H1 (cell line): Measurements from ENCODE around the gene SWI5. TPM values are rescaled to one million over a fixed set of nuclear protein-coding genes. Genes with fewer than 3 reads are reported as not detected.

Source experiments
- CTCF ChIA-PET: fragments of 300-600 bp; sonication (Branson Sonifier 250); formaldehyde crosslinking; loops from one replicate; lab custom pipeline; 2021; ENCODE audit not compliant: partially characterized antibody; lab: Charles Lee
- POLR2A ChIA-PET: fragments of 300-600 bp; sonication (Branson Sonifier 250); formaldehyde crosslinking; loops from one replicate; lab custom pipeline; 2021; ENCODE audit warnings: inconsistent platforms; ENCODE audit not compliant: partially characterized antibody; lab: Charles Lee
- DNase-seq, 2 experiments: peaks; one replicate each; pipeline versions ENCODE4 v3.0.0 to v3.0.0-alpha.2; 2010 to 2022; ENCODE audit warnings: low spot score in 2 of 2, low read depth in 1 of 2, mixed read lengths in 1 of 2
- FAIRE-seq: peaks from 2 replicates; lab custom pipeline; 2011; peaks lifted over from hg19 to GRCh38; lab: Jason Lieb, UNC
- H2AFZ ChIP-seq: 2 replicates; pipeline ENCODE4 v1.8.1; 2012; ENCODE audit warnings: low read length, inconsistent platforms
- H2AK5ac ChIP-seq: 2 replicates; pipeline ENCODE4 v1.6.1; 2013; ENCODE audit warnings: low read depth, low read length
- H2BK120ac ChIP-seq: replicated peaks from 2 replicates; pipeline ENCODE3; 2013; ENCODE audit warnings: low read depth, low read length, inconsistent platforms
- H2BK12ac ChIP-seq: 2 replicates; pipeline ENCODE4 v1.6.1; 2013; ENCODE audit warnings: low read depth, low read length
- H2BK15ac ChIP-seq: 2 replicates; pipeline ENCODE4 v1.6.1; 2013; ENCODE audit warnings: low read length
- H2BK20ac ChIP-seq: 2 replicates; pipeline ENCODE4 v1.6.1; 2013; ENCODE audit warnings: low read length
- H2BK5ac ChIP-seq: 2 replicates; pipeline ENCODE4 v1.6.1; 2013; ENCODE audit warnings: low read depth, low read length
- H3K14ac ChIP-seq: 2 replicates; pipeline ENCODE4 v1.6.1; 2013; ENCODE audit warnings: inconsistent platforms; ENCODE audit not compliant: insufficient read length
- H3K18ac ChIP-seq: 2 replicates; pipeline ENCODE4 v1.6.1; 2013; ENCODE audit warnings: low read length; ENCODE audit errors: extremely low read depth
- H3K23ac ChIP-seq: 2 replicates; pipeline ENCODE4 v1.6.1; 2013; ENCODE audit warnings: inconsistent platforms; ENCODE audit not compliant: insufficient read length
- H3K23me2 ChIP-seq: 2 replicates; pipeline ENCODE4 v1.6.1; 2013; ENCODE audit warnings: low read depth, low read length
- H3K27ac ChIP-seq: 2 replicates; pipeline ENCODE4 v1.6.1; 2011; ENCODE audit warnings: low read depth, low read length, inconsistent platforms
- H3K27me3 ChIP-seq, 4 experiments: replicated peaks in 1 of 4; 1 replicate in 1 of 4; 2 replicates in 3 of 4; pipeline versions ENCODE4 v1.6.1 to v1.8.1; 2011 to 2013; ENCODE audit warnings: low read length in 3 of 4, mild to moderate bottlenecking in 3 of 4, inconsistent platforms in 2 of 4, mixed read lengths in 2 of 4, moderate library complexity in 1 of 4; ENCODE audit not compliant: control insufficient read depth in 3 of 4, insufficient read depth in 3 of 4; ENCODE audit errors: extremely low read depth in 1 of 4
- H3K36me3 ChIP-seq, 4 experiments: 2 replicates each; pipeline versions ENCODE4 v1.6.1 to v1.8.1; 2011 to 2013; ENCODE audit warnings: mild to moderate bottlenecking in 4 of 4, low read length in 3 of 4, moderate library complexity in 2 of 4, control low read depth in 1 of 4, inconsistent platforms in 1 of 4; ENCODE audit not compliant: insufficient read depth in 4 of 4, control insufficient read depth in 2 of 4
- H3K4ac ChIP-seq: replicated peaks from 2 replicates; pipeline ENCODE3; 2013; ENCODE audit warnings: low read length, low read depth, mixed read lengths, inconsistent platforms; ENCODE audit not compliant: insufficient read length
- H3K4me1 ChIP-seq, 4 experiments: replicated peaks in 1 of 4; 1 replicate in 1 of 4; 2 replicates in 3 of 4; pipeline versions ENCODE4 v1.6.1 to v1.8.1; 2011 to 2013; ENCODE audit warnings: low read length in 3 of 4, inconsistent platforms in 2 of 4, mixed read lengths in 1 of 4; ENCODE audit not compliant: insufficient read depth in 4 of 4, control insufficient read depth in 3 of 4
- H3K4me2 ChIP-seq, 2 experiments: 2 replicates each; pipeline versions ENCODE4 v1.6.1 to v1.8.1; 2011 to 2013; ENCODE audit warnings: low read depth in 2 of 2, low read length in 2 of 2, control low read depth in 1 of 2, inconsistent platforms in 1 of 2, mild to moderate bottlenecking in 1 of 2; ENCODE audit not compliant: insufficient read depth in 1 of 2
- H3K4me3 ChIP-seq, 4 experiments: fragments of 200-600, 300-600 bp in 1 of 4; sonication (generic), shearing (Covaris generic), sonication (Bioruptor Twin) in 1 of 4; 2 replicates each; pipeline versions ENCODE4 v1.5.1 to v1.8.1; 2011 to 2016; ENCODE audit warnings: low read length in 4 of 4, low read depth in 3 of 4, control low read depth in 2 of 4, inconsistent platforms in 2 of 4, mild to moderate bottlenecking in 2 of 4, mixed read lengths in 1 of 4, moderate library complexity in 1 of 4; ENCODE audit not compliant: insufficient read depth in 2 of 4; ENCODE audit errors: extremely low read depth in 1 of 4
- H3K56ac ChIP-seq: replicated peaks from 2 replicates; pipeline ENCODE3; 2013; ENCODE audit warnings: low read depth, mild to moderate bottlenecking, mixed read lengths, low read length, inconsistent platforms; ENCODE audit not compliant: insufficient read length
- H3K79me1 ChIP-seq: 2 replicates; pipeline ENCODE4 v1.6.1; 2013; ENCODE audit warnings: low read depth, low read length, control low read depth
- H3K79me2 ChIP-seq, 2 experiments: 2 replicates each; pipeline versions ENCODE4 v1.6.1 to v1.8.1; 2012 to 2013; ENCODE audit warnings: low read length in 2 of 2, mild to moderate bottlenecking in 2 of 2, inconsistent platforms in 1 of 2; ENCODE audit not compliant: insufficient read depth in 2 of 2, control insufficient read depth in 1 of 2
- H3K9ac ChIP-seq, 4 experiments: replicated peaks in 1 of 4; 1 replicate in 1 of 4; 2 replicates in 3 of 4; pipeline versions ENCODE4 v1.6.1 to v1.8.1; 2011 to 2013; ENCODE audit warnings: low read depth in 3 of 4, low read length in 3 of 4, control low read depth in 2 of 4, mild to moderate bottlenecking in 2 of 4, moderate library complexity in 2 of 4, inconsistent platforms in 1 of 4; ENCODE audit errors: extremely low read depth in 1 of 4
- H3K9me3 ChIP-seq, 2 experiments: 2 replicates each; pipeline versions ENCODE4 v1.6.1 to v1.8.1; 2012 to 2013; ENCODE audit warnings: mild to moderate bottlenecking in 2 of 2, moderate library complexity in 2 of 2, control low read depth in 1 of 2, inconsistent platforms in 1 of 2, low read depth in 1 of 2, low read length in 1 of 2, mixed read lengths in 1 of 2; ENCODE audit not compliant: insufficient read depth in 2 of 2
- H4K20me1 ChIP-seq, 2 experiments: replicated peaks in 1 of 2; 2 replicates each; pipeline versions ENCODE3 to v1.8.1; 2011 to 2013; ENCODE audit warnings: inconsistent platforms in 2 of 2, low read length in 2 of 2, mild to moderate bottlenecking in 1 of 2; ENCODE audit not compliant: insufficient read depth in 2 of 2, control insufficient read depth in 1 of 2
- H4K5ac ChIP-seq: 2 replicates; pipeline ENCODE4 v1.6.1; 2013; ENCODE audit warnings: low read length, low read depth, mixed read lengths, inconsistent platforms; ENCODE audit not compliant: insufficient read length
- H4K8ac ChIP-seq: 2 replicates; pipeline ENCODE4 v1.8.0; 2013; ENCODE audit warnings: mild to moderate bottlenecking, moderate library complexity, low read length, inconsistent platforms; ENCODE audit not compliant: insufficient read depth; ENCODE audit errors: extremely low read depth
- H4K91ac ChIP-seq: replicated peaks from 2 replicates; pipeline ENCODE3; 2013; ENCODE audit warnings: low read length, mixed read lengths, inconsistent platforms; ENCODE audit not compliant: insufficient read length
- BRCA1 ChIP-seq: IDR thresholded peaks from 2 replicates; pipeline ENCODE4 v1.6.1; 2012; ENCODE audit warnings: low read depth, low read length, improper control_type of control experiment
- FOSL1 ChIP-seq: IDR thresholded peaks from 2 replicates; pipeline ENCODE4 v1.6.1; 2011; ENCODE audit warnings: mild to moderate bottlenecking, low read depth, low read length, moderate library complexity; ENCODE audit not compliant: insufficient read depth
- HDAC6 ChIP-seq: IDR thresholded peaks from one replicate; pipeline ENCODE4 v1.7.1; 2012; ENCODE audit warnings: low read depth, mild to moderate bottlenecking, inconsistent platforms, low read length, moderate library complexity
- KDM5A ChIP-seq: fragments of 200-600 bp; IDR thresholded peaks from 2 replicates; pipeline ENCODE4 v1.7.1; 2012; ENCODE audit warnings: mild to moderate bottlenecking, low read length, inconsistent platforms, mixed read lengths
- MAX ChIP-seq: IDR thresholded peaks from 2 replicates; pipeline ENCODE4 v1.6.1; 2012; ENCODE audit warnings: inconsistent platforms
- NRF1 ChIP-seq: IDR thresholded peaks from 2 replicates; pipeline ENCODE4 v1.6.1; 2011; ENCODE audit warnings: mild to moderate bottlenecking, low read depth, low read length, improper control_type of control experiment
- POU5F1 ChIP-seq: IDR thresholded peaks from 2 replicates; pipeline ENCODE4 v1.6.1; 2011; ENCODE audit warnings: low read depth, mild to moderate bottlenecking, low read length, moderate library complexity
- SP1 ChIP-seq: IDR thresholded peaks from 2 replicates; pipeline ENCODE4 v1.6.1; 2011; ENCODE audit warnings: low read depth, low read length
- SRF ChIP-seq: IDR thresholded peaks from 2 replicates; pipeline ENCODE4 v1.6.1; 2011; ENCODE audit warnings: mild to moderate bottlenecking, low read depth, low read length, moderate library complexity
- SUZ12 ChIP-seq: fragments of 200-600 bp; sonication (generic); IDR thresholded peaks from 2 replicates; pipeline ENCODE4 v1.6.1; 2012; ENCODE audit warnings: mild to moderate bottlenecking, inconsistent platforms, low read length, moderate library complexity, mixed read lengths
- TEAD4 ChIP-seq: IDR thresholded peaks from 2 replicates; pipeline ENCODE4 v1.6.1; 2012; ENCODE audit warnings: low read depth, low read length, inconsistent platforms, mixed read lengths
- USF2 ChIP-seq: IDR thresholded peaks from 2 replicates; pipeline ENCODE4 v1.6.1; 2011; ENCODE audit warnings: low read length, improper control_type of control experiment
- WGBS, 2 experiments: shearing (Covaris generic) in 1 of 2; methylation state at CpG; one replicate each; pipeline versions ENCODE4 v1.1.6 to v1.1.7; 2013 to 2015; ENCODE audit warnings: low lambda C conversion rate in 2 of 2, mixed read lengths in 2 of 2, inconsistent platforms in 1 of 2, low coverage in 1 of 2, missing lambda C conversion rate in 1 of 2; ENCODE audit not compliant: insufficient replicate concordance in 2 of 2, insufficient coverage in 1 of 2, insufficient read length in 1 of 2; ENCODE audit errors: extremely low coverage in 1 of 2, missing lambda C conversion rate in 1 of 2; 5-methylcytosine and 5-hydroxymethylcytosine counted together
- polyA plus RNA-seq, 7 experiments: library from polyadenylated mRNA; depleted of rRNA in 3 of 7; stranded (reverse) in 5 of 7; unstranded in 2 of 7; fragments of >200 nt in 5 of 7; fragments of 200-250 nt in 2 of 7; gene quantifications; 1 replicate in 5 of 7; 2 replicates in 1 of 7; 4 replicates in 1 of 7; pipeline versions ENCODE4 v1.2.1 to v1.2.3, GENCODE V29; 2011 to 2013; ENCODE audit warnings: missing spikeins in 2 of 7, mixed read lengths in 2 of 7
- total RNA-seq: library from RNA; stranded (reverse); fragmentation: NEBNext Ultra II Directional; extraction: Animal tissue kit (Norgen Biotek cat#: 25700); gene quantifications from 2 replicates; pipeline ENCODE4 v1.2.1, GENCODE V29; 2021

Gene SWI5
- total and polyA plus RNA-seq, 2 of the 8 experiments (the other 6 are each of a cell fraction or from before 2014, with no cell fraction given) = 29.0 to 59.5 TPM

- Histone ChIP-seq H3K4me2 (no peak overlapping the region), H4K91ac (no peak overlapping the region), H4K5ac (no peak overlapping the region), H3K18ac (no peak overlapping the region), H2BK15ac (no peak overlapping the region), H4K8ac (no peak overlapping the region), H3K4me3 (no peak overlapping the region), H3K79me2 (peaks cover 0 to 7% of the 10 kb centered on the region in 2 experiments; a peak in 1 of 4 replicates), H3K27me3 (no peaks in the 10 kb centered on the region; a peak in 1 of 7 replicates), H2BK12ac (no peak overlapping the region), H3K79me1 (peaks cover 7% of the 10 kb centered on the region), H2BK20ac (no peak overlapping the region), H3K4me1 (peaks cover 7 to 22% (median 12%) of the 10 kb centered on the region in 4 experiments), H2AFZ (no peak overlapping the region), H3K9ac (no peak overlapping the region), H2BK120ac (no peak overlapping the region), H3K36me3 (no peaks in the 10 kb centered on the region), H3K56ac (no peak overlapping the region), H2BK5ac (no peak overlapping the region), H3K27ac (no peak overlapping the region), H3K4ac (no peak overlapping the region), H3K23me2 (peaks cover 18% of the 10 kb centered on the region)
- 97% methylated on average over 5 of the region's 5 CpGs; no CpG with 5 or more reads in 1 of the 2 experiments for WGBS, 2 experiments
- DNase-seq (no peak), FAIRE-seq (no peak)
- CTCF ChIA-PET = interaction anchor here (1.0 to 4.1 kb wide), 2 partner anchors 8 to 14 kb away, joined by 3 to 22 read pairs; no protein-coding TSS in a partner anchor
- POLR2A ChIA-PET = interaction anchor here (1.1 to 2.1 kb wide), 4 partner anchors 8 to 29 kb away, joined by 3 to 10 read pairs (median 6); no protein-coding TSS in a partner anchor
- TF ChIP-seq HDAC6 (no peak), USF2 (no peak), NRF1 (no peak), SP1 (no peak), BRCA1 (no peak), POU5F1 (no peak), KDM5A (no peak), SRF (no peak), SUZ12 (no peak), FOSL1 (no peak), MAX (no peak), TEAD4 (no peak)
- TF ChIP-seq, all 59 proteins: peak for 0
- no peaks in the 10 kb centered on the region for H3K9me3 ChIP-seq
- H2AK5ac ChIP-seq = no peak overlapping the region
- no peak overlapping the region for H3K23ac ChIP-seq
- no peak overlapping the region for H3K14ac ChIP-seq
- H4K20me1 ChIP-seq = peaks cover 4 to 17% of the 10 kb centered on the region in 2 experiments
These were observed 28.8 kb upstream of the SWI5 start for GRCh38 chr9:128247226-128247803.
